ENCODE measurements around the gene GGACT.

Gene GGACT

DNA sequence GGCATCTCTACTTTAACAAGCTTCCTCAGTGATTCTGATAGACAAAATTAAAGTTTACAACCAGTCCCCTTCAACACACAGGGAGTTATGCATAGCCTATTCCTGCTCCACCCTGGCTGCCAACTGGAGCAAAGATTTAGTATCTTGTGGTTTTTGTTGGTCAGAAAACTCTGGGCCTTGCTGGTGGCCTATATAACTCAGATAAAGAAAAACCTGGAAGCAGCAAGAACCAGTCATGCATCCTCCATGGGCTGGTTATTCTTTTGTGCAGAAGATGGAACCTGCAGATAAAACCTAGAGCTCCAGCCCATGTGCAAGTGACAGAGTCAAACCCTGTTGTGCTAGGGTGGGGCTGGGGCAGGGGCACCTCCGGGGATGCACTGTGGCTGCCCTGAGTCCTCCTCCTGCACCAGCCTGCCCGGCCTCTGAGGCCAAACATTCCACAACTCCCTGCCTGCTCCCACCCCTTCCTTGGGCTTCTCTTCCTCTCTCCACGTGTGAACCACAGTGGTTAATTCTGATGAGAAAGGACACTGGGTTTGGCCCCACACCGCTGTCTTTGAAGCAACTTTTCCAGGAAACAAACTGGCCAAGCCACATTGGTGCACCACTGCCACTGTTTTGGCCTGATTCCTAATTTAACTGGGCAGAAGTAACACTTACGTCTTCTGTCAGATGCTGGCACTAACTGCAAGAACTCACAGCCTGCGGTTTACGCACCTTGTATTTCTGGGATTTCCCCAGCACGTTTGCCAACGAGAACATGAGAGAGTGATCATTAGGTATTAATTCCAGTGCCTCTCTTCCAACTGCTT lies 23.3 kb upstream of the GGACT start:
- no peaks in the 10 kb centered on the region for H3K9me3 ChIP-seq (ENCODE audit: control extremely low read depth in 1 of 5, control insufficient read depth in 4 of 5, insufficient read depth in 2 of 5, low read depth in 1 of 5, low read length in 4 of 5)
- H3K36me3 ChIP-seq (ENCODE audit: control insufficient read depth in 4 of 4, insufficient read depth in 4 of 4, low read length in 3 of 4), result peaks cover 0 to 6% (median 1%) of the 10 kb centered on the region in 4 experiments
- H3K4me1 ChIP-seq (ENCODE audit: control extremely low read depth in 1 of 4, control insufficient read depth in 4 of 4, insufficient read depth in 4 of 4, low read length in 3 of 4), result peaks cover 18 to 53% (median 43%) of the 10 kb centered on the region in 4 experiments
- H3K4me3 ChIP-seq (ENCODE audit: control insufficient read depth in 1 of 7, extremely low read depth in 1 of 7, insufficient read depth in 4 of 7, low read depth in 2 of 7, low read length in 6 of 7), result peak overlapping the region in 2 of 7 experiments; percentile 17 to 33
- DNase-seq, result peak in 2 of 3 donors; percentile 73 to 83
- CTCF ChIA-PET, result interaction anchor here (0.7 to 2.5 kb wide), 3 partner anchors 23 to 37 kb away, joined by 3 to 9 read pairs (median 4); partner anchors contain the start of gene GGACT
- peak overlapping the region in 1 of 2 experiments; percentile 19 for H3K27ac ChIP-seq (ENCODE audit: insufficient read depth in 1 of 2, low read depth in 1 of 2, low read length in 2 of 2, poor library complexity in 1 of 2, severe bottlenecking in 2 of 2)
- POLR2A ChIA-PET, result no interaction called here
- 5% methylated on average over 4 of the region's 9 CpGs for WGBS (ENCODE audit: insufficient coverage)
- no peaks in the 10 kb centered on the region for H3K27me3 ChIP-seq (replicated peaks in 2 of 5; ENCODE audit: control insufficient read depth in 4 of 5, insufficient read depth in 5 of 5, low read length in 4 of 5)

DNA sequence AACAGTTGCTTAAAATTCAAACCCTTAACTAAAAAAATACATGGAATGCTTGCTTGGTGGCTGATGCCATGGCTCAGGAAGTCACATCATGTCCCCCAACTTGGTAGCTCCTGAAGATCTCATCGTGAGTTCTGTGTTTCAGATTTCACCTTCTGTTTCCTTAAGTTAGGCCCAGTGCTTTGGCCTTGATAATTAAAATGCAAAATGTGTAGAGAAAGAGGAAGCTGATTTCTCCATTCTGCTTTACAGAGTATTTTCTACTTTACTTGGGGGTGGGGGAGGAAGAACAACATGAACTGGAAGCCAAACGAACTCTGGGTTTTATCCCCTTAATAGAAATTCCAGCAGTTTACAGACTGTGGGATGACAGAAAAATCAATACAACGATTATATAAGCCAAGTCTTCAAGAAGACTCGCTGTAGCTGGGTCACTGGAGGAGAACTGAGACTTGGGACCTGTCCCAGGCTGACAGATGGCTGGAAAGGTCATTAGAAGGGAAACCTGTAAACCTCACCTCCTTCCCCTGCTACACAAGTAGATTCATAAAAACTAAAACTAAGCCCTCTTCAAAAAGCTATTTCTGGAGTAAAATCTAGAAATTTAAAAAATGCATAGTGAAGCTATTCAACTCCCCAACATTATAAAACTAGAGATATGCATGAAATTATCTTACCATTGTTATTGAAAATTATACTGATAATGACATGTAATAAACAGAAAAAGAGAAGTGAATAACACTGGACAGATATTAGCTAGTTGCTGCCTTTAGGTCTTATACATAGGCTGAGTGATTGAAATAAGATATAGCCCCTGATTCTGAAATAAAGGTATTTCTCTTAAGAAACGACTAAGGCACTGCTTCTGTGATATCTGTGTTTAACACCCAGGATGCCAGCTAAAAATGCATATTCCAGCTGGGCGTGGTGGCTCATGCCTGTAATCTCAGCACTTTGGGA lies 22.1 kb upstream of the GGACT start:
- Histone ChIP-seq H3K36me3 (ENCODE audit: control insufficient read depth in 4 of 4, insufficient read depth in 4 of 4, low read length in 3 of 4) (peaks cover 0 to 9% (median 7%) of the 10 kb centered on the region in 4 experiments), H3K4me3 (ENCODE audit: control insufficient read depth in 1 of 7, extremely low read depth in 1 of 7, insufficient read depth in 4 of 7, low read depth in 2 of 7, low read length in 6 of 7) (peak overlapping the region in 4 of 7 experiments; percentile 17 to 44 (median 20)), H3K27ac (ENCODE audit: insufficient read depth in 1 of 2, low read depth in 1 of 2, low read length in 2 of 2, poor library complexity in 1 of 2, severe bottlenecking in 2 of 2) (peak overlapping the region; percentile 42 to 79), H3K27me3 (replicated peaks in 2 of 5; ENCODE audit: control insufficient read depth in 4 of 5, insufficient read depth in 5 of 5, low read length in 4 of 5) (no peaks in the 10 kb centered on the region), H3K4me1 (ENCODE audit: control extremely low read depth in 1 of 4, control insufficient read depth in 4 of 4, insufficient read depth in 4 of 4, low read length in 3 of 4) (peaks cover 18 to 56% (median 48%) of the 10 kb centered on the region in 4 experiments), H3K9me3 (ENCODE audit: control extremely low read depth in 1 of 5, control insufficient read depth in 4 of 5, insufficient read depth in 2 of 5, low read depth in 1 of 5, low read length in 4 of 5) (no peaks in the 10 kb centered on the region)
- 30% methylated on average over 5 of the region's 6 CpGs for WGBS (ENCODE audit: insufficient coverage)
- DNase-seq, result peak; percentile 52 to 92 (median 86)
- ChIA-PET CTCF (interaction anchor here (0.5 to 2.5 kb wide), 6 partner anchors 20 to 1105 kb away, joined by 3 to 9 read pairs (median 4); partner anchors contain the start of gene GGACT), POLR2A (interaction anchor here (1.0 kb wide), 1 partner anchor 64 kb away, joined by 4 read pairs; the partner anchor contains the start of gene TMTC4)

DNA sequence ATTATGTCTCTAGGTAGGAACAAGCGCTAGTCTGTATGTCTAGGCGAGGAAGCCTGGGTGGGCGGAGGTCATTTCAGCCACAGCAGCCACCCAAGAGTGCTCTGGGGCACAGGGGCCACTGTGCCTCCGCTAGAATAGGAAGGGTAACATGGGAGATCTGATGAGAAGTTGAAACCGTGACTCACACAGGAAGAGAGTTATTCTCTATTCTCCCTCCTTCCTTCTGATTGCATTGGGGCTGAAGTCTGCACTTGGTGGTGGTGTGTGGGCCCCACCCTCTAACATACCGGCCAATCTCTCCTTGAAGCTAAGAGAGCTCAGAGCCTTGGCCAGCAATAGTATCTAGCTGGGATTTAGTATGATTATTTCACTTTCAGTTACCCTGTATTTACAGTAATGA lies 20.3 kb upstream of the GGACT start:
- Histone ChIP-seq H3K27me3 (replicated peaks in 2 of 5; ENCODE audit: control insufficient read depth in 4 of 5, insufficient read depth in 5 of 5, low read length in 4 of 5) (no peaks in the 10 kb centered on the region), H3K9me3 (ENCODE audit: control extremely low read depth in 1 of 5, control insufficient read depth in 4 of 5, insufficient read depth in 2 of 5, low read depth in 1 of 5, low read length in 4 of 5) (no peaks in the 10 kb centered on the region), H3K4me3 (ENCODE audit: control insufficient read depth in 1 of 7, extremely low read depth in 1 of 7, insufficient read depth in 4 of 7, low read depth in 2 of 7, low read length in 6 of 7) (peak overlapping the region in 1 of 7 experiments; percentile 48), H3K4me1 (ENCODE audit: control extremely low read depth in 1 of 4, control insufficient read depth in 4 of 4, insufficient read depth in 4 of 4, low read length in 3 of 4) (peaks cover 18 to 66% (median 52%) of the 10 kb centered on the region in 4 experiments), H3K36me3 (ENCODE audit: control insufficient read depth in 4 of 4, insufficient read depth in 4 of 4, low read length in 3 of 4) (peaks cover 2 to 9% (median 7%) of the 10 kb centered on the region in 4 experiments), H3K27ac (ENCODE audit: insufficient read depth in 1 of 2, low read depth in 1 of 2, low read length in 2 of 2, poor library complexity in 1 of 2, severe bottlenecking in 2 of 2) (peak overlapping the region in 1 of 2 experiments; percentile 56)
- DNase-seq, result peak in 2 of 3 donors; percentile 56 to 77
- CTCF ChIA-PET, result interaction anchor here (1.1 kb wide), 1 partner anchor 9 kb away, joined by 3 read pairs; no protein-coding TSS in a partner anchor
- POLR2A ChIA-PET, result interaction anchor here (1.2 kb wide), 1 partner anchor 17 kb away, joined by 3 read pairs; no protein-coding TSS in a partner anchor
- WGBS (ENCODE audit: insufficient coverage), result 67% methylated on average over 4 of the region's 6 CpGs

DNA sequence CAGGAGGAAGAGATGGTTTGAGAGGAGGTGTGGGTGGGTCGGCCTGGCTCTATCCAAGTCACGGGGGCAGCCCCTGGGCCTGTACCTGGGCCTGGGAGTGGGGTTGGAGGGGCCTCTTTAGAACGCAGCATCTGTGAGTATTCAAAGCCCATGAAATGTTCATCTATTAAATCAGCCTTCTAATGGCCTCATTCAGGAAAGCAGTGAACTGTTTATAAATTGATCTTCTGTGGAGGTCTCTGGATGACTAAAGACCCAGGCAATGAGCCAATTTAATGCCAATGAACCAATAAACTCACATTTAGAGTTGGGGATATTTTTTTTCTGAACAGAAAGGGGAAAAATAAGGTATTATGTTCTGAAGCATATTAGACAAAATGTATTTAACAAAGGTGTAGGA lies 19.9 kb upstream of the GGACT start:
- CTCF ChIA-PET, result interaction anchor here (1.1 kb wide), 1 partner anchor 8 kb away, joined by 3 read pairs; no protein-coding TSS in a partner anchor
- no peak for DNase-seq
- Histone ChIP-seq H3K9me3 (ENCODE audit: control extremely low read depth in 1 of 5, control insufficient read depth in 4 of 5, insufficient read depth in 2 of 5, low read depth in 1 of 5, low read length in 4 of 5) (no peaks in the 10 kb centered on the region), H3K4me3 (ENCODE audit: control insufficient read depth in 1 of 7, extremely low read depth in 1 of 7, insufficient read depth in 4 of 7, low read depth in 2 of 7, low read length in 6 of 7) (peak overlapping the region in 1 of 7 experiments; percentile 48), H3K27ac (ENCODE audit: insufficient read depth in 1 of 2, low read depth in 1 of 2, low read length in 2 of 2, poor library complexity in 1 of 2, severe bottlenecking in 2 of 2) (peak overlapping the region in 1 of 2 experiments; percentile 59), H3K4me1 (ENCODE audit: control extremely low read depth in 1 of 4, control insufficient read depth in 4 of 4, insufficient read depth in 4 of 4, low read length in 3 of 4) (peaks cover 18 to 66% (median 52%) of the 10 kb centered on the region in 4 experiments), H3K36me3 (ENCODE audit: control insufficient read depth in 4 of 4, insufficient read depth in 4 of 4, low read length in 3 of 4) (peaks cover 3 to 9% (median 7%) of the 10 kb centered on the region in 4 experiments), H3K27me3 (replicated peaks in 2 of 5; ENCODE audit: control insufficient read depth in 4 of 5, insufficient read depth in 5 of 5, low read length in 4 of 5) (no peaks in the 10 kb centered on the region)
- POLR2A ChIA-PET, result no interaction called here
- WGBS (ENCODE audit: insufficient coverage), result 80% methylated on average over 1 of the region's 3 CpGs

DNA sequence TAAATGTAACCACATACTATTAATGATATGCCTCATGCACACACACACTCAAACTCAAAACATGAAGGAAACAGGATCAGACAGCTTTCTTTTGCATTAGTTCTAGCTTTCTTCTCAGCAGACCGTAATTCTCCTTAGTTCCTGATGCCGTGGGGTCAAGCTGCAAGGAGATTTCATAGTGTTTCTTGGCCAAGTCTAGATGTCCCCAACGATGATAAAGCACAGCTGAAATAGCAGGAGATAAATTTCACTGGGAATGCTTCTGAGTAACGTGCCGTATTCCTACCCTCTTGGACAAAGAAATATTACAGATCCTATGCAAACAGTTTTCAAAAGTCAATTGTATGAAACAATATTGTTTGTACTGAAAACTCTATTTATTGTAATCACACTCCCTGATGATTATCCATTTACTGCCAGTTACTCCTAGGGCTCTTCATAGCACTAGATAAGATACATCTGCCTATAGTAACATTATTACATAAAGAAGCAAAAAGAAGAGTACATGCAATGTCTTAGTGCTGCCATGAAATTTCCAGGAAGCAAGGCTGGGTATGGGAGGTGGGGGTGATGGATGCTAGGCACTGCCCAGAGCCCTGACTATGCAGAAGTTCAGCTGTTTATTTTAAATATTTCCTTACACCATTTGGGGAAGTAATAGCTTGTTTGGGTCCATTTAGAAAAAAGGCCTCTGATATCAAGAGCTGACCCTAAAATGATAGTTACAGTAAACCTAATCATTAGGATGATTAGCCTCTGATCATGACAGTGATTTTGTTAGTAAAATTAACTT lies 16.5 kb upstream of the GGACT start:
- DNase-seq, result peak in 2 of 3 donors; percentile 29 to 32
- Histone ChIP-seq H3K9me3 (ENCODE audit: control extremely low read depth in 1 of 5, control insufficient read depth in 4 of 5, insufficient read depth in 2 of 5, low read depth in 1 of 5, low read length in 4 of 5) (no peaks in the 10 kb centered on the region), H3K27me3 (replicated peaks in 2 of 5; ENCODE audit: control insufficient read depth in 4 of 5, insufficient read depth in 5 of 5, low read length in 4 of 5) (no peaks in the 10 kb centered on the region), H3K27ac (ENCODE audit: insufficient read depth in 1 of 2, low read depth in 1 of 2, low read length in 2 of 2, poor library complexity in 1 of 2, severe bottlenecking in 2 of 2) (no peak overlapping the region), H3K4me1 (ENCODE audit: control extremely low read depth in 1 of 4, control insufficient read depth in 4 of 4, insufficient read depth in 4 of 4, low read length in 3 of 4) (peaks cover 10 to 44% (median 24%) of the 10 kb centered on the region in 4 experiments), H3K36me3 (ENCODE audit: control insufficient read depth in 4 of 4, insufficient read depth in 4 of 4, low read length in 3 of 4) (peaks cover 3 to 8% (median 6%) of the 10 kb centered on the region in 4 experiments), H3K4me3 (ENCODE audit: control insufficient read depth in 1 of 7, extremely low read depth in 1 of 7, insufficient read depth in 4 of 7, low read depth in 2 of 7, low read length in 6 of 7) (no peak overlapping the region)
- WGBS (ENCODE audit: insufficient coverage), result 100% methylated on average over 3 of the region's 5 CpGs
- CTCF ChIA-PET, result interaction anchor here (0.6 to 1.7 kb wide), 6 partner anchors 8 to 762 kb away, joined by 3 to 9 read pairs (median 3); no protein-coding TSS in a partner anchor
- POLR2A ChIA-PET, result interaction anchor here (0.8 kb wide), 1 partner anchor 14 kb away, joined by 3 read pairs; no protein-coding TSS in a partner anchor

GRCh38 chr13:100602493-100603111 lies 14.0 kb upstream of the GGACT start:
- H3K4me1 ChIP-seq (ENCODE audit: control extremely low read depth in 1 of 4, control insufficient read depth in 4 of 4, insufficient read depth in 4 of 4, low read length in 3 of 4), result peaks cover 0 to 22% (median 4%) of the 10 kb centered on the region in 4 experiments
- H3K9me3 ChIP-seq (ENCODE audit: control extremely low read depth in 1 of 5, control insufficient read depth in 4 of 5, insufficient read depth in 2 of 5, low read depth in 1 of 5, low read length in 4 of 5), result no peaks in the 10 kb centered on the region
- peaks cover 3 to 8% (median 5%) of the 10 kb centered on the region in 4 experiments for H3K36me3 ChIP-seq (ENCODE audit: control insufficient read depth in 4 of 4, insufficient read depth in 4 of 4, low read length in 3 of 4)
- CTCF ChIA-PET, result no interaction called here
- no peaks in the 10 kb centered on the region for H3K27me3 ChIP-seq (replicated peaks in 2 of 5; ENCODE audit: control insufficient read depth in 4 of 5, insufficient read depth in 5 of 5, low read length in 4 of 5)
- H3K27ac ChIP-seq (ENCODE audit: insufficient read depth in 1 of 2, low read depth in 1 of 2, low read length in 2 of 2, poor library complexity in 1 of 2, severe bottlenecking in 2 of 2), result no peak overlapping the region
- DNase-seq, result no peak
- WGBS (ENCODE audit: insufficient coverage), result 88% methylated on average over 3 of the region's 8 CpGs
- no peak overlapping the region for H3K4me3 ChIP-seq (ENCODE audit: control insufficient read depth in 1 of 7, extremely low read depth in 1 of 7, insufficient read depth in 4 of 7, low read depth in 2 of 7, low read length in 6 of 7)
- POLR2A ChIA-PET, result no interaction called here
